Adrenal gland (tissue), 12 donors: ENCODE results near the gene SLC9A3. TPM values are rescaled to one million over a fixed set of nuclear protein-coding genes. Genes with fewer than 3 reads are reported as not detected.

Experiments used
- DNase-seq, 7 donors: peaks; one replicate each; pipeline ENCODE4 v3.0.0-alpha.2; 2019 to 2020
- H3K27ac ChIP-seq, 5 donors: fragments of 200-600 bp; sonication (generic) in 4 of 5; 1 replicate in 3 of 5; 2 replicates in 2 of 5; pipeline versions ENCODE4 v1.5.1 to v1.8.0; 2016 to 2020; ENCODE audit warnings: mild to moderate bottlenecking in 1 of 5
- H3K27me3 ChIP-seq: fragments of 200-600 bp; 2 replicates; pipeline ENCODE4 v1.8.0; 2021
- H3K36me3 ChIP-seq, 2 donors: fragments of 200-600 bp; replicated peaks in 1 of 2; 1 replicate in 1 of 2; 2 replicates in 1 of 2; pipeline versions ENCODE4 v1.5.1 to v1.8.0; 2018 to 2022
- H3K4me1 ChIP-seq, 2 donors: fragments of 200-600 bp; replicated peaks in 1 of 2; 1 replicate in 1 of 2; 2 replicates in 1 of 2; pipeline versions ENCODE4 v1.5.1 to v1.8.0; 2018 to 2021
- H3K4me3 ChIP-seq, 4 donors: fragments of 200-600 bp; sonication (generic) in 3 of 4; one replicate each; pipeline ENCODE4 v1.5.1; 2016 to 2018
- H3K9me3 ChIP-seq, 3 donors: fragments of 200-600 bp; sonication (generic) in 1 of 3; replicated peaks in 1 of 3; 1 replicate in 2 of 3; 2 replicates in 1 of 3; pipeline versions ENCODE4 v1.5.1 to v1.8.0; 2016 to 2021
- POLR2A ChIP-seq, 2 donors: fragments of 450-650 bp; IDR thresholded peaks; one replicate each; pipeline ENCODE4 v1.6.1; 2017; ENCODE audit warnings: antibody characterized with exemption in 2 of 2, mild to moderate bottlenecking in 2 of 2, moderate library complexity in 1 of 2
- WGBS, 4 donors: extraction: QIAGEN DNeasy Blood & Tissue Kit in 2 of 4; methylation state at CpG; one replicate each; pipeline versions ENCODE4 v1.1.5 to v1.1.7; 2013 to 2017; 5-methylcytosine and 5-hydroxymethylcytosine counted together
- intact Hi-C, 2 donors: fragments of 100-400 bp; cut with DNase I; formaldehyde crosslinking; loops; one replicate each; pipeline versions ENCODE4 v1.14.1 to v1.15.0; 2022 to 2023
- polyA plus RNA-seq, 3 donors: library from polyadenylated mRNA; stranded (reverse); fragments of 200-250 nt in 2 of 3; fragments of 350-450 nt in 1 of 3; fragmentation: Illumina TruSeq in 1 of 3; extraction: RNeasy Lipid Tissue Mini Kit (QIAGEN cat#74804) in 1 of 3; gene quantifications; one replicate each; pipeline ENCODE4 v1.2.3, GENCODE V29; 2013 to 2014
- total RNA-seq, 9 donors: library from RNA; depleted of rRNA in 4 of 9; stranded (reverse); fragments of >200 nt in 4 of 9; fragments of 120-200 nt in 1 of 9; fragmentation: NEBNext Ultra II Directional in 1 of 9; extraction: Animal tissue kit (Norgen Biotek cat#: 25700) in 1 of 9; gene quantifications; one replicate each; pipeline versions ENCODE4 v1.1.0 to v1.2.4, GENCODE V29; 2013 to 2023
- TF ChIP-seq, protein P1 (sequence below), 6 experiments: fragments of 450-650 bp in 4 of 6; fragments of 200-600 bp in 2 of 6; sonication (generic) in 1 of 6; IDR thresholded peaks; 1 replicate in 5 of 6; 2 replicates in 1 of 6; pipeline versions ENCODE4 v1.5.1 to v1.8.0; 2016 to 2021; ENCODE audit warnings: antibody characterized with exemption in 6 of 6, mild to moderate bottlenecking in 2 of 6, moderate library complexity in 1 of 6
- donor health status: healthy with polysubstance abuse.
- donor health status: Bipolar disorder and iron deficiency.
- donor health status: DM: yes; HTN: yes; CAD: no.
- donor health status: DM: no; HTN: no; CAD: no.
- donor health status: DM: no; HTN: no; CAD: no.
- donor health status: DM: yes; HTN: yes; CAD: no.

Gene SLC9A3
- total and polyA plus RNA-seq, 12 donors, result 0.83 to 5.5 (median 1.7) TPM

DNA sequence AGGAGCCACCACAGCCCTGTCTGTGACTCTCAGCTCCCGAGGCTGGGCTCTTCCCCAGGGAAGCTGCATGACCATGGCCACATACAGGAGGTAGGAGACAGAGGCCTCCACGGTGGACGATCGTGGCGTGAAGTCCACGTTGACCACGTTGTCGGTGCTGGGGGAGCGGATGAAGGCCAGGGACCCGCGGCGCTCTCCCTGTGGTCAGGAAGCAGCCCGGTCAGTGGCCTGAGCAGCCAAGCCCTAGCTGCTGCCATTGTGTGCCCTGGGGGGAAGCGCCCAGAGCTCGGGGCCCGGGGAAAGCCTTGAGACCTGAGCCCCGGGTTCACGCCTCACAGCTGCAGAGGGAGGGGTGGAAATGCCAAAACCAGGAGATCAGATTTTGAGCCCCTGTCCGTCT lies 47.0 kb downstream of the SLC9A3 start:
- no peak for TF ChIP-seq POLR2A (IDR thresholded peaks at IDR 0.05)
- TF ChIP-seq, protein P1, sequence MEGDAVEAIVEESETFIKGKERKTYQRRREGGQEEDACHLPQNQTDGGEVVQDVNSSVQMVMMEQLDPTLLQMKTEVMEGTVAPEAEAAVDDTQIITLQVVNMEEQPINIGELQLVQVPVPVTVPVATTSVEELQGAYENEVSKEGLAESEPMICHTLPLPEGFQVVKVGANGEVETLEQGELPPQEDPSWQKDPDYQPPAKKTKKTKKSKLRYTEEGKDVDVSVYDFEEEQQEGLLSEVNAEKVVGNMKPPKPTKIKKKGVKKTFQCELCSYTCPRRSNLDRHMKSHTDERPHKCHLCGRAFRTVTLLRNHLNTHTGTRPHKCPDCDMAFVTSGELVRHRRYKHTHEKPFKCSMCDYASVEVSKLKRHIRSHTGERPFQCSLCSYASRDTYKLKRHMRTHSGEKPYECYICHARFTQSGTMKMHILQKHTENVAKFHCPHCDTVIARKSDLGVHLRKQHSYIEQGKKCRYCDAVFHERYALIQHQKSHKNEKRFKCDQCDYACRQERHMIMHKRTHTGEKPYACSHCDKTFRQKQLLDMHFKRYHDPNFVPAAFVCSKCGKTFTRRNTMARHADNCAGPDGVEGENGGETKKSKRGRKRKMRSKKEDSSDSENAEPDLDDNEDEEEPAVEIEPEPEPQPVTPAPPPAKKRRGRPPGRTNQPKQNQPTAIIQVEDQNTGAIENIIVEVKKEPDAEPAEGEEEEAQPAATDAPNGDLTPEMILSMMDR (IDR thresholded peaks at IDR 0.05), result no peak
- Histone ChIP-seq H3K9me3 (no peaks in the 10 kb centered on the region), H3K4me3 (no peak overlapping the region), H3K27me3 (peaks cover 34% of the 10 kb centered on the region), H3K36me3 (no peaks in the 10 kb centered on the region), H3K27ac (no peak overlapping the region), H3K4me1 (peaks cover 7 to 9% of the 10 kb centered on the region in 2 donors)
- no peak for DNase-seq
- 64 to 82% (median 76%) methylated on average over 13 to 19 of the region's 19 CpGs for WGBS, 4 donors
- intact Hi-C loops, result loop anchor here in 1 of 2 donors (10.0 kb wide), 1 partner anchor 418 kb away; the partner anchor contains the start of genes BRD9 and TRIP13

DNA sequence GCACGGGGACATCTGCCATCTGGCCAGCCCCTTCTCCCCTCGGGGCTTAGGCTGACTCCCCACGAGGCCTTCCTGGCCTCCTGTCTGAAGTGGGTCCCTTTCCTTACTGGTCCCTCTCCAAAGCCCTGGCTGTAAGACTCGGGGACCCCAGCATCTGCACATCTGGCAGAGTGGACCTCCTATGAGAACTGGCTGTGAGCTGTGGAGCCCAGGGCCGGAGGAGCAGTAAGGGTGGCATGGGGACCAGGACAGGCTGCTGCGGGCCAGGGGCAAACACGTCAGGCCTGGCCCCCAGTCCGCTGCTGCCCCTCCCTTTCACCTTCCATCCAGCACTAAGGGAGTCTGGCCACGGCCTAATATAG lies 47.5 kb downstream of the SLC9A3 start:
- no peak for DNase-seq
- H3K27ac ChIP-seq, result no peak overlapping the region
- H3K4me3 ChIP-seq, result no peak overlapping the region
- no peaks in the 10 kb centered on the region for H3K9me3 ChIP-seq
- WGBS, 4 donors, result 64 to 74% (median 72%) methylated on average over 7 to 9 of the region's 9 CpGs
- no peaks in the 10 kb centered on the region for H3K36me3 ChIP-seq
- peaks cover 32% of the 10 kb centered on the region for H3K27me3 ChIP-seq
- peaks cover 11 to 13% of the 10 kb centered on the region in 2 donors for H3K4me1 ChIP-seq
- intact Hi-C loops, result loop anchor here in 1 of 2 donors (10.0 kb wide), 1 partner anchor 418 kb away; the partner anchor contains the start of genes BRD9 and TRIP13
- TF ChIP-seq, protein P1 (IDR thresholded peaks at IDR 0.05), result no peak
- no peak for TF ChIP-seq POLR2A (IDR thresholded peaks at IDR 0.05)

DNA sequence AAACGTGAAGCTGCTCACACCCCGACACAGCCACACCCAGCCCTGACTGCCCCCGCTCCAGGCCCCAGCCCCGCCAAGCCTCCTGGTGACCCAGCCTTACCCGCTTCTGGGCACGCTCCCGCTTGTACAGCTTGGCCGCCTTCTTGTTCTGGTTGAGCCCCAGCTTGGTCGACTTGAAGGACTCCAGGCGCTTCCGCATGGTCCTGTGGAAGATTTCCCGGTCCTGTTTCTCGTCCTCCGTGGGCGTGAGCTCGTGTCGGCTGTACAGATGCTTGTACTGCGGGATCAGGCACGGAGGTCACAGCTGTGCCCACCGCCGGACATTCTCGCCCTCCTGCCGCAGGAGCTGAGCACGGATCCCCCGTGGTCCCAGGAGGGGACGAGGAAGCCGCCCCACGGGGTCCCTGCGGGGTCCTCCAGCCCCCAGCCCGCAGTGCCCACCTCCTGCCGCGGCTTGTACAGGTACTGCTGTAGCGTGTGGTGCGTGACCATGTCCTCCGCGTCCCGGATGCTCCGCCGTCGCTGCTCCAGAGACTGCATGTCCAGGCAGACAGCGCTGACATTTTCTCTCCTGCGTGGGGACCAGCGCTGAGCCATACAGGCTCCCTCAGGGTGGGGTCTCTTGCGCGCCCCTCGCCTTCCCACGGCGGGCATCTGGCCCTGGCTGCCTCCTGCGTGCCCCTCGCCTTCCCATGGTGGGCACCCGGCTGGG lies 48.0 kb downstream of the SLC9A3 start:
- H3K4me1 ChIP-seq, result peaks cover 14 to 17% of the 10 kb centered on the region in 2 donors
- H3K4me3 ChIP-seq, result no peak overlapping the region
- TF ChIP-seq, protein P1 (IDR thresholded peaks at IDR 0.05), result no peak
- TF ChIP-seq POLR2A (IDR thresholded peaks at IDR 0.05), result no peak
- H3K27ac ChIP-seq, result no peak overlapping the region
- WGBS, 4 donors, result 81 to 90% (median 82%) methylated on average over 14 to 51 of the region's 51 CpGs
- H3K27me3 ChIP-seq, result peaks cover 29% of the 10 kb centered on the region
- intact Hi-C loops, result loop anchor here in 1 of 2 donors (10.0 kb wide), 1 partner anchor 419 kb away; the partner anchor contains the start of genes BRD9 and TRIP13
- H3K9me3 ChIP-seq, result no peaks in the 10 kb centered on the region
- DNase-seq, result no peak
- no peaks in the 10 kb centered on the region for H3K36me3 ChIP-seq

DNA sequence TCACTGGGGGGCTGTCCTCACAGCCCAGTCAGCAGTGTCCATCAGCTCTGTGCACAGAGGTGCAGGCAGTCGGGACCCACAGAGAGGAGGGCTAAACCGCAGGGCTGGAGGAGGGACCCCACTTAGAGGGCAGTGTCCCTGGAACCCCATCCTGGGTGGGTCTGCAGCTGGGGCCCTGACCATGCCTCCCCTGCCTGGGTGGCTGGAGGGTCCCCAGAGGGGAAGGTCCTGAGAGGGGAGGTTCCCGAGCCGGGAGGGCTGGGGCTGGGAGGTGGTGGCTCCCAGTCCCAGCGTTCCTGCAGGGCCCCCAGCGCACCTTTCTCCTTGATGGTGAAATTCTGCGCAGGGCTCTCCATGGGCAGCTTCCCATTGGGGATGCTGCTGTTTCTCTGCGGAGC lies 48.5 kb downstream of the SLC9A3 start:
- peaks cover 27% of the 10 kb centered on the region for H3K27me3 ChIP-seq
- no peak overlapping the region for H3K4me3 ChIP-seq
- 43 to 85% (median 75%) methylated on average over 3 to 8 of the region's 8 CpGs; no CpG with 5 or more reads in 1 of the 4 donors for WGBS, 4 donors
- H3K4me1 ChIP-seq, result peaks cover 14 to 22% of the 10 kb centered on the region in 2 donors
- intact Hi-C loops, result loop anchor here in 1 of 2 donors (10.0 kb wide), 1 partner anchor 419 kb away; the partner anchor contains the start of genes BRD9 and TRIP13
- no peak for DNase-seq
- H3K36me3 ChIP-seq, result no peaks in the 10 kb centered on the region
- TF ChIP-seq POLR2A (IDR thresholded peaks at IDR 0.05), result no peak
- TF ChIP-seq, protein P1 (IDR thresholded peaks at IDR 0.05), result no peak
- H3K27ac ChIP-seq, result no peak overlapping the region
- H3K9me3 ChIP-seq, result no peaks in the 10 kb centered on the region
